Activated CD4-positive, alpha-beta T cell treated with anti-CD3 and anti-CD28 coated beads, Interleukin-2, Interleukin-6, amounts not matched to agents 100 ng/mL and 50 ng/mL, durations not matched to agents 16 hours and 8 hours (primary cell): ENCODE measurements around the gene SQOR.

Experiments used
- DNase-seq: peaks from one replicate; pipeline ENCODE4 v3.0.0-alpha.2; 2020

SQOR gene

GRCh38 chr15:45664451-45664850 lies 29.6 kb downstream of the SQOR start:
- peak; percentile 28 for DNase-seq

DNA sequence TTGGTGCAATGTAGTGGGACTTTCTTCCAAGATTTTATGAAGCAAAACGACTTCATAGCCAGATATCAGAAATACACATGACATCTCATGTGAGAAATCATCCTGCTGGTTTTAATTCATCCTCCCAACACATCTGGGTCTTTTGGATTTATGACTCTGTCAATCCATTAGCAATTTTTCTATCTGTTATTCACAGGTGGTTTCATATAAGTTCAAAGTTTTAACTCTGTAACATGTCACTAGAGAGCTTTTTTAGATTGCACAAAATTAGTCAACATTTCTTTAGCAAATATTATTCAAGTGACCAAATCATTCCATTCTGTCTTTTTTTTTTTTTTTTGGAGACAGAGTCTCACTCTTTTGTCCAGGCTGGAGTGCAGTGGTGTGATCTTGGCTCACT lies 30.4 kb downstream of the SQOR start:
- DNase-seq, result no peak

DNA sequence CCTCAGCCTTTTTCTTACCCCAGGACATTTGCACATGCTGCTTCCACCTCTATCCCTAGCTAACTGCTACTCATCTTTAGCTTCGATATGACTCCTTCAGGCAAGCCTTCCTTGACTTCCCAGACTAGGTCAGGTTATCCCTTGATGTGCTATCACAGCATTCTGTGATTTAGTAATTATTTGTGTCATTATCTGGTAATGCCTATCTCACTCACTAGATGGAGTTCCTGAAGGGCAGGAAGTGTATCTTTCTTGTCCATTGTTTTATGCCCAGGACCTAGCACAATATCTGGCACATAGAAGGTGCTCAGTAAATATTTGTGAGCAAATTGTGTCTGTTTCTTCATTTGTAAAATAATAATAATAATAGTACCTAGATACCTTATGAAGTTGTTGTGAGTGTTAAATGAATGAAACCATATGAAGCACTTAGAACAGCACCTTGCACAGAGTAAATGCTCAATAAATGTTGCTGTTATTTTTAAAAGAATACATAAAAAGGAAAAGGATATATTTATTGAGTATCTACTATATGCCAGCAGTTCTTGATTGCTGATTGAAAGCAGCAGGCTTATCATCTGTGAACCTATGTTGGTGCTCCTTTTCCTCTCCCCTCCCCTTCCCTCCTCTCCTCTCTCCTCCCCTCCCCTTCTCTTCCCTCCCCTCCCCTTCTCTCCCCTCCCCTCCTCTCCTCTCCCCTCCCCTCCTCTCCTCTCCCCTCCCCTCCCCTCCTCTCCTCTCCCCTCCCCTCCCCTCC lies 31.5 kb downstream of the SQOR start:
- no peak for DNase-seq

GRCh38 chr15:45667002-45667401 lies 32.2 kb downstream of the SQOR start:
- no peak for DNase-seq

GRCh38 chr15:45668386-45668785 lies 33.6 kb downstream of the SQOR start:
- peak; percentile 18 for DNase-seq

DNA sequence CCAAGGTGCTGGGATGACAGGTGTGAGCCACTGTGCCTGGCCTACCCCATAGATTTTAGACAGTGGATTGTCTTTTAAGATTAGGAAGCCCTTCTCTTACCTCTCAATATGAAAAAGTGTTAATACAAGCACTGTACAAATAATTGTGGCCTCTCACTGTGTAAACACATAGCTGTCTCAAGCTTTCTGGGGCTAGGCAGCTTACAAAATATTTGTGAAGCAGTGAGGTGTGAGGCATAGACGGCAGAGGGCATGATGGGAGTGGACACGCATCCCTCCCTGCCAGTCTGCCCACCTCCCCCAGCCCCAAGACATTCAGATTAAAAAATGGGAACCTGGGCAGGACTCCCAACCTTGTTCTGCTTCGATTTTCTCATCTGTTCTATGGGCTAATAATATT lies 34.6 kb downstream of the SQOR start:
- no peak for DNase-seq

GRCh38 chr15:45670091-45670490 lies 35.3 kb downstream of the SQOR start:
- no peak for DNase-seq

DNA sequence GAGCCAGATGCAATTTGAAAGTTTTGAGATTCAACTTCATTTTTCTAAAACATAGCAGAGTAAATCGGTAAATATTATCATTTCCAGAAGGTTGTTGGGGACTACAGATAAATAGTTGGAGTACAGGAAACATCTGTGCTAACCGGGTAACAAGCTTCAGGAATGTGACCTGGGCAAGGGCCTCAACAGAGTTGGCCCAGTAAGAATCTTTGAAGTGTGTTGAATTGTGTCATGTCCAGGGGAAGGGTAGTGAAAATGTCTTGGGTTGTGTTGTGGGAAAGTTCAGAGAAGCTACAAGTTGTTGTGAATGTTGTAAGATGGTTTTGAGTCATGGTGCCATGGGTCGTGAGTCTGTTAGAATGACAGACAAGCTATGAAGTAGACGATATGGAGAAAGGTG lies 35.7 kb downstream of the SQOR start:
- no peak for DNase-seq

GRCh38 chr15:45674677-45675076 lies 39.8 kb downstream of the SQOR start:
- no peak for DNase-seq

GRCh38 chr15:45677797-45678196 lies 43.0 kb downstream of the SQOR start:
- DNase-seq, result no peak

DNA sequence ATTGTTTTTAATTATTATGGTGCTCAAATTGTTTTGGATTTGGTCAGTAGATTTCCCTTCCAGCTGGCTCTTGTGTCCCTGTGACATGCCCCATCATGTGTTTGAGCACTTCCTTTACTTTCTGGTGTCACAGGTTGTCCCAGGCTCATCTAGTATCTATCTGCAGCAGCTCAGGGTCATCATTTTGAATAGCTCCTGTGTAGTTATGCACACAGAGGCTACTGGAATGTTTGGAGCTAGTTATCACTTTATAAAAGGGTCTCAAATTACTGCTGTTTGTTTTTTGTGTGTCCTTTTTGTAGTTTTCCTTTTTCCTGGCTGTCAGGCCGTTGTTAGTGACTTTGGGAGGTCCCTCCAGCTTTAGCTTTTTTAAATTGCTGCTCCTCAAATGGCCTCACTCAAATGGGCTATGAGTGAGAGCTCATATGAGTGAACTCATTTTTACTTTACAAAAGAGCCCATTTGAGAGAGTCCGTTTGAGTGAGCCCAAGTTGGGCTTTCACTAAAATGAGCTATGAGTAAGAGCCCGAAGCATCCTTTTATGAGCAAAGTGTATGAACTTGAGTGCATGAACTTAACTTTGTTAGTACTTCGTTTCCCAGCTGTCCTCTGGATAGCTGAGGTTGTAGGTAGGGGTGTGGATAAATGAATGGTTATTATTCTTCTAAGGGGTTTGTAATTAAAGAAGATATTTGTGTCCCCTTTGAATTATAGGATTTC lies 43.8 kb downstream of the SQOR start:
- no peak for DNase-seq

GRCh38 chr15:45684533-45684932 lies 49.7 kb downstream of the SQOR start:
- no peak for DNase-seq

GRCh38 chr15:45689616-45690015 lies 54.8 kb downstream of the SQOR start:
- DNase-seq, result no peak

DNA sequence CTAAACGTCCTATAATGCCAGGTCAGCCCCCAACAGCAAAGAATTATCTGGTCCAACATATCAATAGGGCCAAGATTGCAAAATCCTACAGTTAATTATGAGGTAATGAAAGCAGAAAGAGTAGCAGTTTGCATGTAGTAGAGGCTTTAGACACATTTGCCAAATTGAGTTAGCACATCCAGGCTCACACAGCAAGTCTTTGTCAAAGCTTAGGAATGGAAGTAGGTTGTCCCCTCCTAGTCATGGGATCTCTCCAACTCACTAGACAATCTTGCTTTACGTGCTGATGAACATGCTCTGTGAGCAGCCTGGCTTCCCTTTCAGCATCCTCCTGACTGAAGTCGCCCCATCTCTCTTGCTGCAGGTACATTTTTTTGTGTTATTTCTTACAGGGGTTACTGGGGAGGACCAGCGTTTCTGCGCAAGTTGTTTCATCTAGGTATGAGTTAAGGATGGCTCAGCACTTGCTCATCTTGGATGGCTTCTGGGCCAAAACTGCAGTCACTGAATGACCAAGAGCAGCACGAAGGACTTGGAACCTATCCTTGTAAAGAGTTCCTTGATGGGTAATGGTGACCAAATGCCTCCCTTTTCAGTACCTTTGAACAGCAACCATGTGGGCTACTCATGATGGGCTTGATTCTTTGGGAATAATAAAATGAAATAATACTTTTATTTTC lies 55.9 kb downstream of the SQOR start:
- DNase-seq, result no peak

- no peak for DNase-seq
Measured at GRCh38 chr15:45701108-45701507, 66.3 kb downstream of the SQOR start.

DNA sequence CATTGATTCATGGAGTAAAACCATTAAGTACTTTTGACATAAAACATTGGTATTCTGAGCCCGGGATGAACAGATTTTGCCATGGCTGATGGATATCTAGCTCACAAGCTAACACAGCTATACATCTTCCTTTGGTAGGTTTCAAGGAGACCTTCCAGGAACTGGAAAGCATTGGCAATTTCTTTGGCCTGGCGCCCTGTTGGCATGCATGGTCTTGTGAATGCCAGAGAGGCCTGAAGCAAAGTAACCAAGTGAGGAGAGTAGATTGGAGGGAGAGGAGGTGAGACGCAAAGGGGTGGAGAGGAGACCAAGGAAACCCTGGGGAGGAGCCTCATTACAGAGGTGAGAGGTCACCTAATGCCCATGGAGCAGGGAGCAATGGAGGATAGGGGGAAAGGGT lies 67.2 kb downstream of the SQOR start:
- DNase-seq, result no peak

GRCh38 chr15:45703670-45704328 lies 69.0 kb downstream of the SQOR start:
- no peak for DNase-seq

DNA sequence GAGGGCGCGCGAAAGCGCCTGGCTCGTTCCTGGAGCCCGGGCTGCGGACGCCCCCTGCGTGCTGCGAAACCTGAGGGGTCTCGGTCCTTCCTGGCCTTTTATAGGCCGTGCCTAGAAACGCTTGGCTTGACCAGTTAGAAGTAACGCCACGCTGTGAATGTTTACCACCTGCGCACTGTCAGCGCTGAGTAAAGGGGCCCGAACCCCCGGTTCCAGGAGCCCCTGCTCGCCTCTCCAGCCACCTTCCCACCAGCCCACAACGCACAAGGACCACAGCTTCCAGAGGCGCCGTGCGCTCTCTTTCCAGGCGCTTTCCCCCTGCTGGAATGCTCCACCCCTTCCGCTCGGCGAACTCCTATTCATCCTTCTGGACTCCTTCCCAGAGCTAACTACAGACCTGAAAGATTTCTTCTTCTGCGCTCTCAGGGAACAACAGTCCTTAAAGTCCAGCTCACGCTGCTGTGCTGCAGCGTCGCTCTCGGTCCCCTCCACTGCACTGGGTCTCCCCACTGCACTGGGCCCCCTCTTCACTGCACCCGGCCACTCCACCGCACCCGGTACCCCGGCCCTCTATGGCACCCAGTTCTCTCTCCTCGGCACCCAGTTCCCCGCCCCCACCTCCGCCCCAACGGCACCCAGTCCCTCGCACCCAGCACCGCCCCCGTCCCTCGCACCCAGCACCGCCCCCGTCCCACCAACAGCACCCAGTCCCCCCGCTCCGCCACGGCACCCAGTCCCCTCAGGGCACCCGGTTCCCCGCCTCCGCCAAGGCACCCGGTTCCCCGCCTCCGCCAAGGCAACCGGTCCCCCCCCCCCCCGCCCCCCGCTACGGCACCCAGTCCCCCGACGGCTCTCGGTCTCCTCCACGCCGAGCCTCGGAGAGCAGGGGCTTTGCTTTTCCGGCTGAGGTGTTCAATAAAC lies 69.8 kb downstream of the SQOR start:
- DNase-seq, result peak; percentile 8

DNA sequence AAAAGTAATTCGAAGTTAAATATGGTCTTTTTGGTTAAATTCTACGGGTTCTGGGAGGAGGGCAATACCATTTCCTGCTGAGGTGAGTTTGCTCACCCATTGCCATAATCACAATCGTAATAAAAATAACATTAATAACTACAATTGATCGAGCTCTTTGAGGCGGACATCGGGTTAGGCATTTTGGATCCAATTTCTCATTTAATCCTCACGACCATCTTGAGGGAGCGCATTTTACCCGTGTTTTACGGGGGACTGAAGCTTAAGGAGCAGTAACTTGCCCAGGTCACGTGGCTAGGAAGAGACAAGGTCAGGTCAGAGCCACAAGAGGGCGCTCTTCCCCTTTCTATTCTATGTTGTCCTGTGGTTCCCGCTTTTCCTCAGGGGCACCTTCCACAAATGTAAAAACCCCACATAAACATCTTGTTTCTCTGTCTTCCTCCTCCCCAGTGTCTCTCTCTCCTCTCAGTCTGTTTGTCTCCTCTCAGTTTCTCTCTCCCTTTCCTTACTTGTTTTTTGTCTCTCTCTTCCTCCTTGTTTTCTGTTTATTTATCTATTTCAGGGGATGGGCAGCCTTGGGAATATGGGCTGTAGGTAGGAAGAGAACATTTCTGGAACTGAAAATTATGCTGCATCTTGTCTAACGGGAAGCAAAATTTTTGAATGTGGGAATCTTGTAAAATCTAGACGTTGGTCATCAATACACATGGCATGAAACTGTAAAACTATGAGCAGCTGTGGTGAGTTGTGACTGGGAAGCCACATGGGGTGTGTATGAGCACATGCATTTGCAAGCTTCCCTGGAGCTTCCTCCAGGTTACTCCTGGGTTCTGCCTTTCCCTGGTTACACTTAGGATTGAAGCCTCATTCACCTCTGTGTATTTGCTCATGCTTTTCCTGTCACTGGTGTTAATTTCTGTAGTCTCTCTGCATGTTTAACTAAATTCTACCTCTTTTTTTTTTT lies 71.0 kb downstream of the SQOR start:
- peak; percentile 85 for DNase-seq

DNA sequence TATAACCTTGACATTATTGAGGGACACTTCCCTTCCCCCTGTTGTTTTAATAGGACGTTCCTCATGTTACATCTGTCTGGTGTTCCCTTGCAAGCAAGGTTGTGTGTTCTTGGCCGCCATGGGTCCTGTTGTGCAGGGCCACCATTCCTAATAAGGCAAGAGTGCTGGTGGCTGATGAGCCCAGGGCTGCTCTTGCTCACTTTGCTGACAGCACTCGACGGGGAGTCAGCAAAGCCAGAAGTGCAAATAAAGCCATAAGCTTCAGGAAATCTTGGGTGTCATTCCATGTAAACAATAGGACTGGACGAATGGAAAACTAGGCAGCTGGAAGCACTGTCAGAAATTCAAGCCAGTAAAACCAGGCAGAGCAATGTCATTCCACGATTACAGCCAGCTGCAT lies 75.8 kb downstream of the SQOR start:
- DNase-seq, result no peak
